GM19452 (cell line): ENCODE measurements around the gene SAPCD1.
A peak's percentile ranks its signal among the peaks of the same experiment; 100 is the strongest.
"Not testable (repeated sequence)": the region's sequence is repeated elsewhere in the genome, so short reads cannot be mapped to it uniquely, and the experiment has no call there.

Experiments used
- ATAC-seq: cut with Tn5 transposase; IDR thresholded peaks from one replicate; pipeline ENCODE4 v1.9.1; 2021; ENCODE audit not compliant: unreplicated experiment

Gene SAPCD1

DNA sequence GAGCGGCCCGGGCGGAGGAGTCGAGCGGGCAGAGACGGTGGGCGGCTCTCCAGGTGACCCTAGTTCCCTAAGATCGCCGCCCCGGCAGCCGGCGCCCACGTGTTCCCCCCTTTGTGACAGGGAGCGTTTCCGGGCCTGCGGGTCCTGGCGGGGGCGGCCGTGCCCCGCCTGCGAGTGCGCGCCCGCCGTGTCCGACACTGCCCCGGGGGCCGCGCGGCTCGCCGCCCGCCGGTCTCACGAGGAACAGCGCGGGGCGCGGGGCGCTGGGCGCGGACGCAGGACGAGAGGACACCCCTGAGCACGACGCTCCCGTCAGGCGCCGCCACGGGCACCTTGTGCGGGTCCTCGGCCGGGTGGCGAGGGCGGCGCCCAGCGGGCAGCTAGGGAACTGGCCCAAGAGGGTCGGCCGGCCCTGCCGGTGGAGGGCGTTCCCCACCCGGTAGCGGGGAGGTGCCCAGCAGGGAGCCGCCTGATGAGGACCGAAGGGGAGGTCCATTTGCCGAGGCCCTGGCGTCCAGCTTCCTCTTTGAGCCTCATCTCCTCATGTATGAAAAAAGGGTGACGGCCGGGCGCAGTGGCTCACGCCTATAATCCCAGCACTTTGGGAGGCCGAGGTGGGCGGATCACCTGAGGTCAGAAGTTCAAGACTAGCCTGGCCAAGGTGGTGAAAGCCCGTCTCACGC lies 33.3 kb downstream of the SAPCD1 start, which contains the start of gene VARS1:
Gene VARS1, minus strand, starts transcription at position 137 of the 683 bp plus-strand sequence. CDS start 535 bp downstream, outside the sequence.
- peak; percentile 83 for ATAC-seq

DNA sequence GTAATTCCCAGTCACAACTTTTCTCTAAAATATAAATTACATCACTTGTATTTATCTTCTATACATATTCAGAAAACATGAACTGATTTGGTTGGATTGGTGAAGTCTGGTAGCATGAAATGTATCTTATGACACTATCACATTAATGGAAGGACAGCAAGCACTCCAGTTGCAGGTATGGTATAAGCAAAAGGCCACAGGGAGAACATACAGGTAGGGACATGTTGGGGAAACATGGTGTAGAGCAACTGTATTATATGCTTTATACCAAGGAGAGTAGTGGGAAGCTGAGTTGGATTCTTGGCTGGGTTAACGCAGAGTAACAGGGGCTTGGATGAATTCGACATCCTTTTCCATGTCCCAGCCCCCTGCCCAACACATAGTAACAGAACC lies 34.5 kb downstream of the SAPCD1 start:
- no peak for ATAC-seq

DNA sequence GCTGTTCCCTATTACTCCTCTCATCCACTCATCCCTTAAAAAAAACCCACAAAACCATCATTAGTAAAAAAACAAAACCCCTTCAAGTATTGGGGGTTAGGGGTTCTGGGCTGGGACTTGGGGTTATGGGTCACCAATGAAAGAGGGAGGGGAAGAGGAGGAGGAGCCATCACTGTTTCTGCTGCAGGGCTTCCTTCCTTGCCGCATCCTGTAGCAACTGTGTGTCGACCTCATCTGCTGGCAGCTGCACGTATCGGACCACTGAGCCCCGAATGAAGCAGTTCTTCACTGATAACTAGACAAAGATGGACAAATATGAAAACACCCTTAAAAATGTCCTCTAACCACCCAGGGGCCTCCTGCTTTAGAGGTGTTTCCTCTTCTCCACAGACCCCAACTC lies 35.1 kb downstream of the SAPCD1 start:
- ATAC-seq, result no peak

DNA sequence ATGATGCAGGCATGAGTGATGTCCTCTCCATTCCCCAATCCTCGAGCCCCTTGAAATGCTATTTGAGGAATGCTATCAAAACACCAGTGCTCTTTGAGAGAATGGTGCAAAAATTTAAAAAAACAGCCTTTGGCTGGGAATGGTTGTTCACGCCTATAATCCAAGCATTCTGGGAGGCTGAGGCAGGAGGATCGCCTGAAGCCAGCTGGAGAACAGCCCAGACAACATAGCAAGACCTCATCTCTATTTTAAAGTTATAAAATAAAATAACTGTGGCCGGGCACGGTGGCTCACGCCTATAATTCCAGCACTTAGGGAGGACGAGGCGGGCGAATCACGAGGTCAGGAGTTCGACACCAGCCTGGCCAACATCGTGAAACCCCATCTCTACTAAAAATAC lies 37.3 kb downstream of the SAPCD1 start:
- ATAC-seq, result no peak

DNA sequence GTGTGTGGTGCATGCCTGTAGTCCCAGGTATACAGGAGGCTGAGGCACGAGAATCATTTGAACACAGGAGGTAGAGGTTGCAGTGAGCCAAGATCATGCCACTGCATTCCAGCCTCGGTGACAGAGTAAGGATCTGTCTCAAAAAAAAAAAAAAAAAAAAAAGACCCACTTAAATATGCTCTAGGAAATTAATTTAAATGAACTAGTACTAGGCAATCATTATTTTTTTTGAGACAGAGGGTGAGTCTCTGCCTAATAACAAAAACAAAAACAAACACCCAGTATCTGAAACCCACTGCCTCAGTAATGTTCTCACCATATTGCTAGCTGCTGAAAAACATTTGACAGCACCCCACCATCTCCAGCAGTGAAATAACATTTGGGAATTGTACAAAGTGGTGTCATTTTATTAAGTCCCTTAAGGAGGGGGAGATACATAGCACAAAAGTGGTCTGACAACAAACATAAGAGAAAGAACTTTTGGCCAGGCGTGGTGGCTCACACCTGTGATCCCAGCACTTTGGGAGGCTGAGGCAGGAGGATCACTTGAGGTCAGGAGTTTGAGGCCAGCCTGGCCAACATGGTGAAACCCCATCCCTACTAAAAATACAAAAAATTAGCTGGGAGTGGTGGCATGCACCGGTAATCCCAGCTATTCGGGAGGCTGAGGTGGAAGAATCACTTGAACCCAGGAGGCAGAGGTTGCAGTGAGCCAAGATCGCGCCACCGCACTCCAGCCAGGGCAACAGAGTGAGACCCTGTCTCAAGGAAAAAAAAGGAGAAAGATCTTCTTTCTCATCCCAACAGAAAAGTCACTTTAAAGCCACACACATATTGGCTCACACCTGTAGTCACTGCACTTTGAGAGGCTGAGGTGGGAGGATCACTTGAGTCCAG lies 38.8 kb downstream of the SAPCD1 start:
- not testable (repeated sequence) for ATAC-seq

DNA sequence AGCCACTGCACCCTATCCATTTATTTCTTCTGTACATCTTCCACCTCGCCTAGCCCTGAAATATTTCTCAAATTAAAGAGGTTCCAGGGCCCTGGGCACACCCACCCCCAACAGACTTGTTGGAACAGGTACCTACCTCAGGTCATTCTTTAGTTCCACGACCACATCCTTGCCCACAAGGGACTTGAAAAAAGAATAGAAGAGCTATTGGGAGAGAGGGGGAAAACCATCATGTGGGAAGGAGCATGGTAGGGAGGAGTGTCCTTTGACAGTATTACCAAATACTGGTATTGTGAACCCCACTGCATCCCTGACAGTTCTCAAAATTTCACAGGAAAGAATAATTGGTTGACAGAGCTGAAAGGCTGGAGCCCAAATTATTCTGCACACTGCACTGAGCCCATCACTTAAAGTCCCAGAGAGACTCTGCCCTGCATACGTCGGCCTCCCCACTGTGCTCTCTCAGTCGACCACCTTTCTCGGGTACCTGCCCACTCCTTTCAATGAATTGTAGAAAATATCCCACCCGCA lies 43.5 kb downstream of the SAPCD1 start:
- no peak for ATAC-seq

DNA sequence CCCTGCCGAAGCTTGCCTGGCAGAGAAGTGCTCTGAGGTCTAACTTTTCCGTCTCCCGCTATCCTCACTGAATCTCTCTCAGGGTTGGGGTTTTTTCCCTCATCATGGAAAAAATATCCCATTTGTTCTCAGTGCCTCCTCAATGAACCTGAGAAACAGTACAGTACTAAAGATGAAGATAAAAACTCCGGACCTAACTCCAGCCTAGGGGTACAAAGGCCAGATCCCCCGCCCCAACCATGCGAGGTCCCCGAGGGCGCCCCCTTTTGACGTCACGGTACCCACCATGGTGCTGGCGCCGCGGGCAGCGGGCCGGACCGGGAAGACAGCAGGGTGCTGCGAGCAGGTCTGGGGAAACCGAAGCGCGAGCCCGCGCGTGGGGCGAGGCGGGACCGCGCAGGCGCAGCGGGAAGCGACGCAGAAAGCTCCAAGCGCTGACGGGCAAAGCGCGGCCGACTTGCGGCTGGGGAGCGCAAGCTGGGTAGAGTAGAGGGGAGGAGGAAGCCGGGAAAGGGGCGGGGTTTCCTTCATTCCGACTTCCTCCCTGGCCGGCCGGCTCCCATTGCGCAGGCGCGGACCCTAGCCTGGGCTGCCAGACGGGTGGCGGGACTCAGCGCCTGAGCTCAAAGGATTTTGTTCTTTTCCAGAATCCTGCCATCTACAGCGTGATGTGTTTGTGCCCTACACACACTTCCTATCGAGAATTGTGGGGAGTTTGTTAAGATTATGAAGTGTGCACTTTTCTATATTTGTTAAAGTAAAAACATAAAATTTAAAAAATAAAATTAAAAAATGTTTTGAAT lies 44.2 kb downstream of the SAPCD1 start, which contains the start of gene LSM2:
Gene LSM2, minus strand, starts transcription at position 497 of the 803 bp plus-strand sequence. Its CDS starts 209 bp downstream, at position 288.
- ATAC-seq, result peak; percentile 84

DNA sequence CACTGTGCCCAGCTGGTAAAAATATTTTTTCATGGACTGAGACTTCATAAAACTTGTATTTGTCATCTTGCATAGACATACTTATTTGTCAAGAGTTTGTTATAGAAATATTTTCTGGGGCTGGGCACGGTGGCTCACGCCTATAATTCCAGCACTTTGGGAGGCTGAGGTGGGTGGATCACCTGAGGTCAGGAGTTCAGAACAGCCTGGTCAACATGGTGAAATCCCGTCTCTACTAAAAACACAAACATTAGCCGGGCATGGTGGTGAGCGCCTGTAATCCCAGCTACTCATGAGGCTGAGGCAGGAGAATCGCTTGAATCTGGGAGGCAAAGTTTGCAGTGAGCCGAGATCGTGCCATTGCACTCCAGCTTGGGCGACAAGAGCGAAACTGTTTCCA lies 46.1 kb downstream of the SAPCD1 start:
- ATAC-seq, result not testable (repeated sequence)

DNA sequence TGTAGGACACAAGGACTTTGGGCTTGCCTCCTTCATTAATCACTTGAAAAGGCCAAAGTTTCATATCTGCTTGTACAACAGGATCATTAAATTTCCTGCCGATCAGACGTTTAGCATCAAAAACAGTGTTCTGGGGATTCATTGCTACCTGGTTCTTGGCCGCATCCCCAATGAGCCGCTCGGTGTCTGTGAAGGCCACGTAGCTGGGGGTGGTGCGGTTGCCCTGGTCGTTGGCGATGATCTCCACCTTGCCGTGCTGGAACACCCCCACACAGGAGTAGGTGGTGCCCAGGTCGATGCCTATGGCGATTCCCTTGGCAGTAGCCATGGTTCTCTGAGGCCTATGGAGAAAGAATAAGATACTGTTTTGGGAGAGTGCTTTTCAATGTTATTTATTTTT lies 49.2 kb downstream of the SAPCD1 start:
- ATAC-seq, result no peak

DNA sequence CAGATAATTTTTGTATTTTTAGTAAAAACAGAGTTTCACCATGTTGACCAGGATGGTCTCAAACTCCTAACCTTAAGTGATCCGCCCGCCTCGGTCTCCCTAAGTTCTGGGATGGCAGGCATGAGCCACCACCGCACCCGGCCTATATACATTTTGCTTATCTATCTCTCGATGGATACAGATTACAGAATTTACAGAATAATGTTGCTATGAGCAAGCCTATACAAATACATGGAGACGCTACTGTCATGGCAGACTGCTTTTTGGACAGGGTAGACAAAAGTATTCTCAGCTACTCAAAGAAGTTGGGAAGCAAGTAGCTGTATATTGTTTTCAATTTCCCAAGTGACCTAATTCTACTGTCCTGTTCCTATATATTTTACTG lies 51.0 kb downstream of the SAPCD1 start:
- ATAC-seq, result no peak
